Ovary (tissue), 3 donors: ENCODE results near the gene ZKSCAN8.

ENCODE experiments used
- CTCF ChIP-seq, 3 donors: fragments of 450-650 bp in 2 of 3; fragments of 200-600 bp in 1 of 3; IDR thresholded peaks; one replicate each; pipeline versions ENCODE4 v1.5.1 to v1.8.0; 2016 to 2022; ENCODE audit warnings: antibody characterized with exemption in 3 of 3, mild to moderate bottlenecking in 1 of 3
- POLR2A ChIP-seq: fragments of 450-650 bp; IDR thresholded peaks from one replicate; pipeline ENCODE4 v1.6.1; 2017; ENCODE audit warnings: antibody characterized with exemption, mild to moderate bottlenecking, moderate library complexity
- donor health status: DM: no; HTN: no; CAD: no.

GRCh38 chr6:28208111-28208659 lies 66.5 kb downstream of the ZKSCAN8 start:
- no peak for TF ChIP-seq POLR2A
- no peak for TF ChIP-seq CTCF (IDR thresholded peaks at IDR 0.05)
